Neural progenitor cell (in vitro differentiated cells): ENCODE measurements around the gene VILL. TPM values are rescaled to one million over a fixed set of nuclear protein-coding genes. Genes with fewer than 3 reads are reported as not detected.
A peak's percentile ranks its signal among the peaks of the same experiment; 100 is the strongest.

ENCODE experiments used
- DNase-seq: peaks from one replicate; pipeline ENCODE4 v3.0.0-alpha.2; 2016; ENCODE audit warnings: low spot score
- H2AFZ ChIP-seq: fragments of 200-600 bp; sonication (generic); replicated peaks from 2 replicates; pipeline ENCODE4 v1.6.1; 2016; ENCODE audit warnings: antibody characterized with exemption
- H3F3A ChIP-seq: fragments of 200-600 bp; sonication (generic); 2 replicates; pipeline ENCODE4 v1.6.1; 2016; ENCODE audit warnings: antibody characterized with exemption, low read depth
- H3K27ac ChIP-seq: fragments of 200-600 bp; sonication (generic); 2 replicates; pipeline ENCODE4 v1.5.1; 2016; ENCODE audit warnings: mild to moderate bottlenecking
- H3K27me3 ChIP-seq: fragments of 200-600 bp; sonication (generic); 2 replicates; pipeline ENCODE4 v1.6.1; 2016; ENCODE audit warnings: mild to moderate bottlenecking, moderate library complexity
- H3K36me3 ChIP-seq: fragments of 200-600 bp; sonication (generic); 2 replicates; pipeline ENCODE4 v1.5.1; 2016
- H3K4me1 ChIP-seq: fragments of 200-600 bp; sonication (generic); 2 replicates; pipeline ENCODE4 v1.6.1; 2016; ENCODE audit warnings: mixed run types
- H3K4me2 ChIP-seq: fragments of 200-600 bp; sonication (generic); 2 replicates; pipeline ENCODE4 v1.6.1; 2016
- H3K4me3 ChIP-seq: fragments of 200-600 bp; sonication (generic); 2 replicates; pipeline ENCODE4 v1.5.1; 2016
- H3K79me2 ChIP-seq: fragments of 200-600 bp; sonication (generic); 2 replicates; pipeline ENCODE4 v1.6.1; 2016; ENCODE audit warnings: low read depth
- H3K9ac ChIP-seq: fragments of 200-600 bp; sonication (generic); 2 replicates; pipeline ENCODE4 v1.6.1; 2016
- H3K9me3 ChIP-seq: fragments of 200-600 bp; sonication (generic); 2 replicates; pipeline ENCODE4 v1.5.1; 2016; ENCODE audit warnings: low read depth
- H4K20me1 ChIP-seq: fragments of 200-600 bp; sonication (generic); 2 replicates; pipeline ENCODE4 v1.6.1; 2016; ENCODE audit warnings: low read depth
- H3K27ac Mint-ChIP-seq: 3 replicates; pipeline ENCODE4 v1.8.0; 2021; ENCODE audit warnings: mixed read lengths
- H3K27me3 Mint-ChIP-seq: 2 replicates; pipeline ENCODE4 v1.8.0; 2022; ENCODE audit warnings: low read depth, mild to moderate bottlenecking, inconsistent platforms, moderate library complexity, mixed read lengths; ENCODE audit not compliant: insufficient read depth
- H3K36me3 Mint-ChIP-seq: 3 replicates; pipeline ENCODE4 v1.8.0; 2021; ENCODE audit warnings: mixed read lengths
- H3K4me1 Mint-ChIP-seq: 3 replicates; pipeline ENCODE4 v1.8.0; 2021; ENCODE audit warnings: mixed read lengths
- H3K4me3 Mint-ChIP-seq: 3 replicates; pipeline ENCODE4 v1.8.0; 2021; ENCODE audit warnings: mild to moderate bottlenecking, moderate library complexity, mixed read lengths
- H3K9me3 Mint-ChIP-seq: 3 replicates; pipeline ENCODE4 v1.8.0; 2020; ENCODE audit warnings: mixed read lengths
- EZH2 ChIP-seq: fragments of 200-600 bp; sonication (generic); IDR thresholded peaks from 2 replicates; pipeline ENCODE4 v1.6.1; 2017; ENCODE audit warnings: antibody characterized with exemption, mild to moderate bottlenecking, moderate library complexity
- EZH2phosphoT487 ChIP-seq: fragments of 200-600 bp; sonication (generic); IDR thresholded peaks from 2 replicates; pipeline ENCODE4 v1.6.1; 2017; ENCODE audit warnings: antibody characterized with exemption
- microRNA-seq: library from miRNA; unstranded; fragments of <30 nt; microRNA quantifications from one replicate; pipeline ENCODE4, GENCODE V29; 2016
- small RNA-seq: library from RNA; depleted of rRNA; stranded (forward); fragments of <200 nt; gene quantifications from one replicate; pipeline ENCODE3, GENCODE V24; 2015
- total RNA-seq: library from RNA; depleted of rRNA; stranded (reverse); fragments of >200 nt; gene quantifications from 2 replicates; pipeline ENCODE4 v1.2.3, GENCODE V29; 2015; ENCODE audit warnings: low replicate concordance
- TF ChIP-seq, protein P1 (sequence below): fragments of 200-600 bp; sonication (generic); IDR thresholded peaks from 2 replicates; pipeline ENCODE4 v1.5.1; 2017; ENCODE audit warnings: antibody characterized with exemption, mild to moderate bottlenecking

Gene VILL
- total RNA-seq, 1 donor from 2014 or later, result 4.9 TPM

GRCh38 chr3:38054499-38055001, 64.0 kb downstream of the VILL start:
- H3K4me1 Mint-ChIP-seq, result no peaks in the 10 kb centered on the region
- H3K9me3 Mint-ChIP-seq, result peaks cover 13% of the 10 kb centered on the region

More at GRCh38 chr3:38054499-38055001, 64.0 kb downstream of the VILL start:
- H3K79me2 ChIP-seq, result no peaks in the 10 kb centered on the region
- H3K27me3 ChIP-seq, result no peaks in the 10 kb centered on the region
- DNase-seq, result no peak
- no peaks in the 10 kb centered on the region for H3K9me3 ChIP-seq
- no peak overlapping the region for H3K9ac ChIP-seq
- H3K4me1 ChIP-seq, result no peaks in the 10 kb centered on the region
- H4K20me1 ChIP-seq, result no peaks in the 10 kb centered on the region
- no peaks in the 10 kb centered on the region for H3F3A ChIP-seq
- H3K27ac Mint-ChIP-seq, result no peak overlapping the region
- H3K36me3 Mint-ChIP-seq, result no peaks in the 10 kb centered on the region
- H3K36me3 ChIP-seq, result no peaks in the 10 kb centered on the region
- H3K27ac ChIP-seq, result no peak overlapping the region
- no peak overlapping the region for H3K4me2 ChIP-seq
- TF ChIP-seq, protein P1, sequence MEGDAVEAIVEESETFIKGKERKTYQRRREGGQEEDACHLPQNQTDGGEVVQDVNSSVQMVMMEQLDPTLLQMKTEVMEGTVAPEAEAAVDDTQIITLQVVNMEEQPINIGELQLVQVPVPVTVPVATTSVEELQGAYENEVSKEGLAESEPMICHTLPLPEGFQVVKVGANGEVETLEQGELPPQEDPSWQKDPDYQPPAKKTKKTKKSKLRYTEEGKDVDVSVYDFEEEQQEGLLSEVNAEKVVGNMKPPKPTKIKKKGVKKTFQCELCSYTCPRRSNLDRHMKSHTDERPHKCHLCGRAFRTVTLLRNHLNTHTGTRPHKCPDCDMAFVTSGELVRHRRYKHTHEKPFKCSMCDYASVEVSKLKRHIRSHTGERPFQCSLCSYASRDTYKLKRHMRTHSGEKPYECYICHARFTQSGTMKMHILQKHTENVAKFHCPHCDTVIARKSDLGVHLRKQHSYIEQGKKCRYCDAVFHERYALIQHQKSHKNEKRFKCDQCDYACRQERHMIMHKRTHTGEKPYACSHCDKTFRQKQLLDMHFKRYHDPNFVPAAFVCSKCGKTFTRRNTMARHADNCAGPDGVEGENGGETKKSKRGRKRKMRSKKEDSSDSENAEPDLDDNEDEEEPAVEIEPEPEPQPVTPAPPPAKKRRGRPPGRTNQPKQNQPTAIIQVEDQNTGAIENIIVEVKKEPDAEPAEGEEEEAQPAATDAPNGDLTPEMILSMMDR, result no peak
- TF ChIP-seq EZH2 (no peak), EZH2phosphoT487 (no peak)
- no peak overlapping the region for H3K4me3 ChIP-seq
- no peak overlapping the region for H3K4me3 Mint-ChIP-seq
- no peaks in the 10 kb centered on the region for H3K27me3 Mint-ChIP-seq
- no peak overlapping the region for H2AFZ ChIP-seq

Small RNA genes within 50 kb of the gene (microRNA-seq; reads per million reads assigned to microRNA genes)
- 3.8 reads per million, percentile 19 among the genes with 10 or more reads in this experiment for gene MIR26A1

Small RNA genes within 50 kb of the gene (small RNA-seq; reads per million reads assigned to genes)
- gene MIR26A1 (0.07 reads per million), gene RF00019 (not detected)

Other genes with a start within 250 kb of the VILL start
- 36.9 and 43.0 TPM in 2 replicates for gene CTDSPL, start 128.9 kb upstream of the VILL start, total RNA-seq
- 38.6 and 42.4 TPM in 2 replicates for gene PLCD1, start 38.9 kb downstream of the VILL start, total RNA-seq
- gene DLEC1, start 48.4 kb downstream of the VILL start, total RNA-seq, result 0.60 and 1.4 TPM in 2 replicates
- gene ACAA1, start 146.3 kb downstream of the VILL start, total RNA-seq, result 3.3 and 13.3 TPM in 2 replicates
- gene MYD88, start 147.9 kb downstream of the VILL start, total RNA-seq, result 3.1 and 5.5 TPM in 2 replicates
- gene OXSR1, start 174.8 kb downstream of the VILL start, total RNA-seq, result 60.2 and 65.8 TPM in 2 replicates